SK-N-DZ (cell line): ENCODE measurements around the gene NAV2.
A peak's percentile ranks its signal among the peaks of the same experiment; 100 is the strongest.

ENCODE experiments used
- DNase-seq: peaks from one replicate; pipeline ENCODE4 v3.0.0-alpha.2; 2015; ENCODE audit warnings: low spot score

Gene NAV2

DNA sequence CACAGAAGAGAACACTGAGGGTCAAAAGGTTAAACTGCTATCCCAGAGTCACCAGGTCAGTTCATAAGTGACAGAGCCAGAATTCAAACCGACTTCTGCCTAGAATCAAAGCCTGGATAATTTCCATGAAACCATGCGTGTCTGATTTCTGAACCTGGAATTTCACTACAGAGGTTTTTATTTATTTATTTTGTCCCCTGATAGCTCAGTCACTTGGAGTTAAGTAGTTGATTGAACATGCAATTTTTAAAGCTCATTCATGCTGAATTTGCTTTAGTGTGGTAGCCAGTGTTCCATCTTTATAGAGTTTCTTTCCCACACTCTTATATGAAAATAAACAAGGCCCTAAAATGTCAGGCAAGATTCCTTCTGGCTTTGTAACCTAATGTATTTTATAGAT is 93.2 kb downstream of the NAV2 start:
- DNase-seq = no peak

DNA sequence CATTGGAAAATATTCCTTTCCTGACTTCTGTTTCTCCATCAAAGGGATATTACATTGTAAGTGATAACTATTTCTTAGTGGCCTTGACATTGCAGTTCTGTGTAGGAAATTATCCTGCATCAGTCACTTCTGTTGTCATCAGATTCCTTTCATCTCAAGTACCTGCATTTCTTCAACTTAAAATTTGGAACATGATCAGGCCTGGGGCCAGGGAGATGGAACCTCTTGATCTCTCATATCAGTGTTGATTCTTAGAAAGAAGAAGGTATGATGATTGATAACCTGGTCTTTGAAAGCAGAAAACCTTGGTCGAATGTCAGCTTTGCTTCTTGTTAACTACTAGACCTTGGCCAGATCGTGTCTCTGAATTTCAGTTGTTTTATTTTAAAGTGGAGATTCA is 93.6 kb downstream of the NAV2 start:
- DNase-seq = peak; percentile 80

DNA sequence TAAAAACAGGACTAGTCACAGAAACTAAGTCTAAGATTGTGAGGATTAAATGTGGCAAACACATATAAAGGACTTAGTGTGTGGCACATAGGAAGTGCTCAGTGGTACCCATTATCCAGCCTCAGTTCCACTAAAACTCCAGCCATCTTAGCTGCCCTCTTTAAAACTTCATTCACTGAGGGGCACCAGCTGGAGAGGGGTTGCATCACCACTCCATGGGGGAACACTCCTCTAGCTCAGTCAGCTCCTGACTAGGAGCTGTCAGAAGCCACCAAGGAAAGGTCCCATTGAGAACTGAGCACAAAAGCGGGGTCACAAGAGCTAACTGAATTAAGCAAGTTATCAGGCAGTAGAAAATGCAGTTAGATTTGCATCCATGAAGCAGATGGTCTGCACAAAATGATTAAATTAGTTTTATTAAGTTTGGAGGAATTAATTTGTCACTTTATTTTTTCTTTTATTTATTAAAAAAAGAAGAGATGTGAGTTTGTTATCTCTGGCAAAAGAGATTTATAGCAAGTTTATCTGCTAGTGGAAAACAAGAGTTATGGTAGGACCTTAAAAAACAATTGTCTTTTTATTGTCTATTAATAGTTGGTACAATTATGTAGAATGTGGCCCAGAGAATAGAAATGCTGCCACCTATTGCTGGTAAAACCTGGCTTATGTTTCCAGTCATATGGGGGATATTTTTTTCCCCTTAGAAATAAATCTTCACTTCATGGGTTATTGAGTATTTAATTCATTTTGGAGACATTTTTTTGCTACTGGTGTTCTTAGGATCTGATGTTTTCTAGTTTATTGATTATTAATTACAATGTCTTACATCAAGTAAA is 95.7 kb downstream of the NAV2 start:
- peak; percentile 45 for DNase-seq

DNA sequence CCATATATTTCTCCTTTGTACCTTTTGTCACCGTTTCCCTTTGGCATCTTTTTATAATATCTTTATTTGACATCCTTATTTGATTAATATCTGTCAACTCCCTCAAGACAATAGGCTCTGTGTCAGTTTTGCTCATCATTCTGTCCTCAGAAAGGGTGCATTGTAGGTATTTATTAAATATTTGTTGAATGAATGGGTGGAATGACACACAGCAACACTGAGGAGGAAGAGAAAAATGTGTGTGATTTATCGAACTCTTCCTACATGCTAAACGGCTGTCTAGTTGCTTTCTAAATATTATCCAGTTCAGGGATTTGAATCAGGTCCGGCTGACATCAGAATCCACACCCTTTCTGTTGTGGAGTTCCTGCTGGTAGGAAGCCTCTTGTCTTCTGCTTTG is 98.2 kb downstream of the NAV2 start:
- no peak for DNase-seq

DNA sequence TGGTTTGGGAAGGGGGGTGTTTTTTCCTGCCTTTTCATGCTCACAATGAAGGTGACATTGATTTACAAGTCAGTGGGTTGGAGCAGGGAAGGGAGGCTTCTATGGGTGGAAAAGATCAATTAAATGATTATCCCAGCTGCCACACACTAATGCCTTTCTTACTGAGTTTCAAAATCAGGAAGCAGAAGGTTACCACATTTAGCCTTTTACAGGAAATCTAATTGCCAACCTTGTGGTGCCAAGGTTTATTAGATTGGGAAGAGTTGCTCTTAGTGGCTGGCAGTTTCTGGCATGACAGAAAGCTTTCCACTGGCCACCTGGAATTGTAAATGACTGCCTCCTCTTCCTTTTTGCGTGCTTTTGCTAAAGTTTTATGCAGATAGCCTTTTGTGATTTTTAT is 98.7 kb downstream of the NAV2 start:
- peak; percentile 65 for DNase-seq

DNA sequence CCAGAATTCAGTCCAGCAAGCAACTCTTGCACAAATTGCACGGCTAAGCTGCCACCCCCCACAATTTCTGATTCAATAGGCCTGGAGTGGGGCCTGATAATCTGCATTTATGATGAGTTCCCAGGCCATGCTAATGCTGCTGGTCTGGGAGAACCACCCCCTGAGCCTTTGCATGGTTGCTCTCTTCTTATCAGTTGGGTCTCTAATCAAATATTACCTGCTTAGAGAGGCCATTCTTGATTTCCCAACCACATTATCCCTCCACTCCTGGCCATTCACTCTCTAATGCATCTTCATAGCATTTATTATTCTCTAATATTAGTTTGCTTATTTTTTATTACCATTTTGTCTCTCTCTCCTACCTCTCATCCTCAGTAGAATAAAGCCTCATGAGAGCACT is 99.5 kb downstream of the NAV2 start:
- DNase-seq = no peak

DNA sequence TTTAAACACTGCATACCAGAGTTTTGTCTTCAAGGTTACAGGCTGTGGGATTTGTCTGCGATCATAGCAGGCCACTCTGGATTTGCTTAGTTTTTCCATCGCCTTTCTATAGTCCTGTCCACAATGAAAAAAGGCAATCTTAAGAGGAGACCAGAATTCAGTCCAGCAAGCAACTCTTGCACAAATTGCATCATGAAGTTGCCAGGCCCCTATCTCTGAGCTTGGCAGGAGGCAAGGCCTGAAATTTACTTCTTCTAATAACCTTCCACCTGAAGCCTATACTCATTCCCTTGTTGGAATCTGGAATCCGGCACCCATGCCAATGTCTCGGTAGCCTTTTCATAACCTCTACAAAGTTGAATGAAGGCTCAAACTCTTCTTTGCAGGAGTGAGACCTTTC is 100.1 kb downstream of the NAV2 start:
- no peak for DNase-seq

DNA sequence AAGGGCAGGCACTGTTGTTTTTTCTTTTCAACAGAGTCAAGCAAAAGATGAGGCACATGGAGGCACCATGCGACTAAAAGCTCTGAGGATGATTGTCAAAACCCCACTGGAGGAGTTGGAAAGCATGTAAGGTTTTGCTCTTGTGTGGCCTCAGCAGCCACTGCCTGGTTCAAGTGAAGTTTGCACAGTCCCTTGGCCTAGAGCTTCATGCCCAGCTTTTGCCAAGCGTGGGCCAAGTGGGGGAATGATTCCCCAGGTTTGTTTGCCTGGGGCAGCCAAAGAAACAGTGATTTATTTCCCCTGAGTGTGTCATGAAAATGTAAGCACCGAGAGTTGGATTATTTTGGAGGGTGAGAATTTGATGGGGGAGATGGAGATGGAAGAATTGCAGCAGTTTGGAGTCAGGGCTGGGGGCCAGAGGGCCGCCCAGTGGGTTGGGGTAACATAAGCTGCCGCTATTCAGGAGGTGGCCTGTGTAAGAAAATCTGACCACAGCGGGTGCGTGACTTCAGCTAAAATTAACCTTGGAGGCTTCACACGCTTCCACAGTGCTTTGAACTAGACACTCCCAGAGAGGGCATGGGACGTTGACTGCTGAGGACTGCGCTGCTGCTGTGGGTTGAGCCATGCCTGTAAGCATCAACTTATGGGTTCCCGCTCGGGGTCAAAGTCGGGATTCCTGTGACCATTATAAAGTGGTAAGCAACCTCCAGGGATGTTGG is 100.7 kb downstream of the NAV2 start:
- no peak for DNase-seq

DNA sequence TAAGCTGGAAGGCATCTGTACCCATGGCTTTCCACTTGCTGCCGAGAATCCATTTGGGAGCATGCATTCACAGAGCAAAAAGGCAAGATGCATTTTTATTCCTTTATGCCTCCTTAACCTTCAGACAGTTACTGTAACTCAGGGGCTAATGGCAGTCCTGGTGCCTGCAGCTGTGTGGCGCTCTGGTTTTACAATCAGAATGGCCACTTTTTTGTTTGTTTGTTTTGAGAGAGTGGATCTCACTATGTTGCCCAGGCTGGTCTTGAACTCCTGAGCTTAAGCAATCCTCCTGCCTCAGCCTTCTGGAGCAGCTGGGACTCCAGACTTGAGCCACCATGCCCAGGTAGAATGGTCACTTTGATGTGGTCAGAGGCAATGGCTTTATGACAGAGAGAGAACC is 101.8 kb downstream of the NAV2 start:
- no peak for DNase-seq

DNA sequence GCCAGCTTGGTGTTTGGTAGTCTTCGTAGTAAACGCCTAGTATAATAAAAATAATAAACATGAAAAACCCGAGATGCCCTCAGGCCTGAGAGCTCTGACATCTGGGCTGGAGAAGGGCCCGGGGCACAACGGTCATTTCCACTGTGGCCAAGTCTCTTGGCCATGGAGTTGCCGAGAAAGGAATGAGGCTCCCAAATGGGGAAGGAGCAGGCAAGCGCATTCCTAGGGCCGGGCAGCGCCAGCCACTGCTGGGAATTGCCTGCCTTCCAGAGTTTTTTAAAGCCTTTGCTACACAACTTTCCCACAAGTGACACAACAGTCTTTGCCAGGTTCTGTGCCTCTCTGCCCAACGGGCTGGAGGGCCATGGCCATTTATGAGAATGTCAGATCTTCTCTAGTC is 103.4 kb downstream of the NAV2 start:
- no peak for DNase-seq

DNA sequence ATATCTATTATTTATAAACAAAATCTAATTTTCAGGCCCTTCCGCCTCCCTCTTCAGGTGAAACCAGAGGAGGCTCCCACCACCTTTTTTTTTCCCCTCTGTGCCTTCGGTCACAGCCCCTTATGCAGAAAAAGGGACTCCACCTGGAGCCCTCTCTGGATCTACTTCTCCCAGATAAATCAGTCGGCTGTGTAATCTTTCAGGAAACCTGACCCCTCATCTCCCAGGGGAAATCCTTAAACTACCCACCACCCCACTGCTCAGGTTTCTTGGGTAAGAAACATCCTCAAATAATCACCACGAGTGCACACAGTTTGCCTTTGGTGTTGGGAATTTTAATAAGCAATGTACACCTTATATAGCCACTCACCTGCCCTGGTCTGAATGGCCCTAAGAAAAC is 104.2 kb downstream of the NAV2 start:
- DNase-seq = no peak

DNA sequence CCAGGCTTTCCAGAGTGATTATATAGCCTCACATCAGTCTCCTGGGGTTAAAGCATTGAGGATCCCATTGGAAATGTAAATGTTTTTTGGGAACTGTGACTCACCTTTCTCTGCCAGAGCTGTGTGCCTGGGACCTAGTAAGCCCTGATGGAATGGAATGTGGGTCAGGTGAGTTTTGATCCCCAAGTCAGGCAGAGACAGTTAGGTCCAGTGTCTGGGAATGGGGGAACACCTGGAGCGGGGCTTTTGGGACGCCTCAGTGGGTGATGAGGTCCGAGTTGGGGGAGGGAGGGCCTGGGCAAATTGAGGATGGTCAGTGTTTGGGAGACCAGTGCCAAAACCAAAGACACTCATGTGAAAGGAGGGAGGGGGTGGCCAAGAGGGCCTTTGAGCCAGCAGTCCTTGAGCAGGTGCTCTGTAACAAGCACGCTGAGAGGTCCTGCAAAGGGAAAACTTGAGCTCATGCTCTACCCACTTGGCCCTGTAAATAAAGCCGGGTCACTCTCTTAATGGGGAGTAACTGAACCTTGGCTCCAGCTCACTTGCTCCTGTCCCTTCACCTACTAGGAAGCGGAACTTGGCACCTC is 104.7 kb downstream of the NAV2 start:
- DNase-seq = no peak

DNA sequence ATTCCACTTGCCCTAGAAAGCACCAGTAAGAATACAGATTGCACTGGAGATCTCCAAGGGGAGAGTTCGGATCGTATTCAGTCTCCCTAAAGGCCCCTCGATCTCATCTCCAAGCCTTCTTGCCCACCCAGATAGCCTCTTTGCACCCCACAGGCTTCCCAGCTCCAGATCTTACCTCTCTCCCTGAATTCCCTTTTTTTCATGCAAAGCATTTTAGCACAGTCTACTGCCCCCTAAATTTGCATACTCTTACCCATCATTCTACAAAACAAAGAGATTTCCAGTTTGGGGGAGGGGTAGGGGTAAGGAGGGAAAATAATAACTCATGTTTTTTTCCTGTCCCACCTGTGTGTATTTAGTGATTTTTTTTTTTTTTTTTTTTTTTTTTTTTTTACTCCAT is 105.2 kb downstream of the NAV2 start:
- no peak for DNase-seq

DNA sequence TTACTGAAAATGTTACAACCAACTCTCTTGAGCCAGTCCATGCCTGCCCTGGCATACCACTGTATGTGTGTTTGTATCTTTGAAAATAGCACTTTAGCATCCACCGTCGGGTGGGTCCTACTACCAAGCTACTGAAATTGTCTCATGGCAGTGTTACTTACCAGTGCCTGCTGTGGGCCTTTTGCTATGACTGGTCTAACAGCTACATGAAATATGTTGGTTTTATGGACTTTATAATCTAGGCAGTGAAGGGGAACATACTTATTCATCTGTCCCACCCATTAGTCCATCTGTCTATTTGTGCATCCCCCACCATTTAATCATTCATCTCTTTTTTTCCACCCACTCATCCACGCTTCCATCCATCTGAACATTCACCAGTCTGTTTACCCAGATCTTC is 106.0 kb downstream of the NAV2 start:
- DNase-seq = no peak

DNA sequence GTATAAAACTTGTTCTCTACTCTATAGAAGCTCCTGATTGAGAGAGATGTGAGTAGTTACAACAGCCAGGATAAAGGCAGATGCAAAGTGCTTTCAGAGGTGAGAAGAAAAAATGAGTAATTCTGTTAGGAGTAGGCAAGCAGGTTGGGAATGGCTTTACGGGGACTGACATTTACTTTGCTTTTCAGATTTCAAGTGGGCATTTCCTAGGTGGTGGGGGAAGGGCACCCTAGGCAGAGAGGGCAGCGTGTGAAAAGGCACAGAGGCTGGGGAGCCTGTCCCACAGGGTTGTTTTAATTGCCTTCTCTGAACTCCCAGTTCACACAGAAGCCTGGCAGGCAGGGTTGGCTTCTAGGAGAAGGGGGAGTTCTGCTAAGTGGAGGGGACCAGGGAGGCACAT is 106.5 kb downstream of the NAV2 start:
- DNase-seq = no peak

DNA sequence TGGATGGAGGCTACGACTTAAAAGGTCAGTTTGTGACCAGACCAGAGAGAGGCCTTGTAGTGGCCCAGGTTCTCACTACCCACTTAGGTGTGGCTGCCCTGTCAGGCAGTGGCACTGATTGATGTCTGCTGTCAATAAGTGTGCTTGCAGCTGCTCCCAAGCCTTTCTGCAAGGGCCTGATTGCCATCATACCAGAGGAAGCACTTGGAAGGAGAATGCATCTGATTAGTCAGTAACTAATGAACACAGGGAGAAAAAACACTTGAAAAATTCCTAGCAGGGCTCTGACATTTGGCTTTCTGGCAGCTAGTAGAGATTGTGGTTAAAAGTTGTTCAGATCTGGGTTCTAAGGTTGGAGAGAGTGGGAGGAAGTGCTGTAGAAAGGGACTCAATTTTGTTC is 107.5 kb downstream of the NAV2 start:
- DNase-seq = no peak

DNA sequence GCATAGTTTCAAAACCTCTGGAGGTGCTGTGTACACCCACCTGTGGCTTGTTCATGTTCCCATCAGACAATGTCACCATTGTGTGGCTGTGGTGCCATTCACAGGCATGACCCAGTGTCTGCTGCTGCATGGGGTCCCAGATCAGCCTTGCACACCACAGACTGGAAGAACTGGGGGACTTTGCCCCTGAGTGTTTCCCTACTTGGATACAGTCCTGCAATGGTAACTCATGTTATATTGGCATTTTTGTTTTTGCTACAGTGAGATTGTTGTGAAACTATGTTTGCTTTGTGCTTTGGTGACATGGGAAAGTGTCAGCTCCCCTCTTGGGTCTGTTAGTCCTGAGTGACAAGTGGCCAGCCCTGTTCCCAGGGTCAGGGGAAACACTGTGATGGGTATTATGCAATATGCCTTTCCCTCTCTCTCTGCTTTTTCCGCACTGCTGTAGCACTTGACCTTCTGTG is 108.8 kb downstream of the NAV2 start:
- no peak for DNase-seq

DNA sequence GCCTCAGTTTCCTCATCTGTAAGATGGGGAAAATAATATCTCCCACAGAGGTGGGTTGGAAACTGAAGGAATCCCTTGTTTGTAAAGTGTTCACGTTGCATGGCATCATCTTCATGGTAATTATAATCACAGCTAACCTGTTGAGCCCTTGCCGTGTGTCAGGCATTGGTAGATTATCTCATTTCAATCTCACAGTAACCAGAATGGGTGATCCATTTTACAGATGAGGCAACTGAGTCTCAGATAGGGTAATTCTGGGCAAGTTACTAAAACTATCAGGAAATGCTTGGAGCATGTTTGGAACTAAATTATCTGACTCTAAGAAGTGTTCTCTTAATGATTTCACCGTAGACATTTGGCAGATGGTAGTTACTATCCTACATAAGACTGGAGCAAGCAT is 109.4 kb downstream of the NAV2 start:
- DNase-seq = no peak

DNA sequence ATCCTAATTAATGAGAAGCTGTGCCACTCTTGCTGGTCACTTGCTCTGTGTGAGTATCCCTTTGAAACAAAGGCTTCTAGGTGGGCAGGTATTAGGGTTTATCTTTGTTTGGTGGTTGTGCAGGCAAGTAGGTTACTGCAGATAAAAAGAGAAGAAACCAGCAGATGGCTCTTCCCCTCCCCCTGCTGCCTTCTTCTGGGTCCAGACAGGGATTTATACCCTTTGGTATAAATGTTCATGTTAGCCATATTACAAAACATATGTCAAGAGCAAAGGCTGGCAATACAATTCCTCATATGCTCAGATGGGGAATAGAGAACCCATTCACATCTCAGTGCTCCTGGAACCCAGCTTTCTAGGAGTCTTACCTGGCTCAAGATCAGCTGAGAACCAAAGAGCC is 109.9 kb downstream of the NAV2 start:
- no peak for DNase-seq

DNA sequence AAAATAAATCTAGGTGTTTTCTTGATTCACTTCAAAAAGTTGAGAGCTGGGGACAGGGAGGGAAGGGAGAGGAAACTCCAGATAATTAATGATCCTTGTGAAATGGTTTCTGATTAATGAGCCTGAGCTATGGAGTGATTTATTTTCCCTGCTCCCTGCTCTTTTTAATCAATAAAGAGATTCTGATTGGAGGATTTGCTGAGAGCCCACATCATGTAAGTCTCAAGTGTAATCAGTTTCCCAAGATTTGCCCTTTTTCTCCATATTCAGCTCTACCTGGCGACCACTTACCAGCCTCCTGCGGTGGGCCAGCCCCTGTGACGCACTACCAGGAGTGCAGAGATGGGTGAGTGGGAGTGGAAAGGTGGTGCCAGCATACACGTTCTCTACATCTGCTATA is 114.0 kb downstream of the NAV2 start:
- no peak for DNase-seq

DNA sequence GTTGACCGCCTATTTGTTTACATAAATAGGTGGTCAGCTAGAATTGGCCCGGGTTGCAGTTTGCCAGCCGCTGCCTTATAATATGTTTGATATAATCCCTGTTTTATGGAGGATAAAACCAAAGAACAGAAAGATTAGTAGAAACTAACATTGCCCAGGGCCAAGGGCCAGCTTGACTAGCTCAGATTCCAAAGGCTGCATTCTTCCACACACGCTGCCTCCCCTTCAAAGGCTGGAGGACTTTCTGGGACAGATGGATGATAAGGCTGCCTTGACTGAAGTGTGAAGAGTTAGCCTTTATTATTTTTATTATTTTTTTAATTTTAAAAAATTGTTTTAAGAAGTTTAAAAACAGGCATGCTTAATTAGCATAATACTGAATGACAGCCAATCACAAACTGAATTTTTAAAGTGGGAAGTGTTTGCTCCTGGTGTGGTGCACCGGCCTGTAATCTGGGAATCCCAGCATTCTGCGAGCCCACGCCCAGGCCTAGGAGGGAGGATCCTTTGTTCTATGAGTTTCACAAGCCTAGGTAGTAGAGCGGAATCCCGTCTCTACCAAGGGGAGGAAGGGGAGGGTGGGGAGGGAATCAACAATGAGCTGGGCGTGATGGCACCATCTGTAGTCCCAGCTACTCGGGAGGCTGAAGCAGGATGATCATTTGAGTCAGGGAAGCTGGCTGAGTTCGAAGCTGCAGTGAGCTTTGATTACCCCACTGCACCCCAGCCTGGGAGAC is 114.9 kb downstream of the NAV2 start:
- no peak for DNase-seq
